Stimulated activated CD4-positive, alpha-beta T cell treated with anti-CD3 and anti-CD28 coated beads, Interleukin-12 subunit alpha, Interleukin-12 subunit beta, amount 100 ng/mL, for 24 hours (primary cell): ENCODE data around the gene CCBE1.
"Not testable (repeated sequence)": the region's sequence is repeated elsewhere in the genome, so short reads cannot be mapped to it uniquely, and the experiment has no call there.

Experiments
- DNase-seq, 2 experiments: peaks; one replicate each; pipeline ENCODE4 v3.0.0-alpha.2; 2020; ENCODE audit warnings: low read depth in 2 of 2

Gene CCBE1

GRCh38 chr18:59539108-59539507 lies 158.1 kb downstream of the CCBE1 start:
- DNase-seq, result no peak

GRCh38 chr18:59537579-59537978 lies 159.6 kb downstream of the CCBE1 start:
- DNase-seq, result no peak

- DNase-seq, result no peak
Measured at GRCh38 chr18:59536166-59536565, 161.1 kb downstream of the CCBE1 start.

GRCh38 chr18:59535055-59535454 lies 162.2 kb downstream of the CCBE1 start:
- no peak for DNase-seq

- DNase-seq, result no peak
Measured at GRCh38 chr18:59528866-59529265, 168.4 kb downstream of the CCBE1 start.

GRCh38 chr18:59520562-59521355 lies 176.5 kb downstream of the CCBE1 start:
- DNase-seq, result no peak

- DNase-seq, result no peak
Measured at GRCh38 chr18:59518705-59519104, 178.5 kb downstream of the CCBE1 start.

- DNase-seq, result no peak
Measured at GRCh38 chr18:59517446-59518165, 179.6 kb downstream of the CCBE1 start.

GRCh38 chr18:59516356-59517155 lies 180.7 kb downstream of the CCBE1 start:
- no peak for DNase-seq

GRCh38 chr18:59515956-59516355 lies 181.3 kb downstream of the CCBE1 start:
- DNase-seq, result not testable (repeated sequence)

GRCh38 chr18:59515147-59515546 lies 182.1 kb downstream of the CCBE1 start:
- DNase-seq, result no peak

GRCh38 chr18:59514203-59514602 lies 183.0 kb downstream of the CCBE1 start:
- no peak for DNase-seq

- no peak for DNase-seq
Measured at GRCh38 chr18:59512025-59512755, 185.0 kb downstream of the CCBE1 start.

GRCh38 chr18:59509481-59510442 lies 187.5 kb downstream of the CCBE1 start:
- DNase-seq, result no peak

GRCh38 chr18:59505356-59505755 lies 191.9 kb downstream of the CCBE1 start:
- DNase-seq, result no peak

GRCh38 chr18:59502274-59503175 lies 194.7 kb downstream of the CCBE1 start:
- no peak for DNase-seq

- no peak for DNase-seq
Measured at GRCh38 chr18:59501920-59502273, 195.3 kb downstream of the CCBE1 start.

GRCh38 chr18:59500765-59501164 lies 196.5 kb downstream of the CCBE1 start:
- DNase-seq, result no peak

GRCh38 chr18:59498506-59499086 lies 198.6 kb downstream of the CCBE1 start:
- DNase-seq, result no peak
